Erythroblast (primary cell): ENCODE data around the gene FILIP1L.

Experiments
- GATA1 ChIP-seq: IDR thresholded peaks from 2 replicates; pipeline ENCODE4 v1.6.1; 2011; ENCODE audit warnings: low read depth, mild to moderate bottlenecking, control low read depth, low read length, moderate library complexity
- POLR2A ChIP-seq: IDR thresholded peaks from 2 replicates; pipeline ENCODE4 v1.6.1; 2011; ENCODE audit warnings: mild to moderate bottlenecking, low read length

DNA sequence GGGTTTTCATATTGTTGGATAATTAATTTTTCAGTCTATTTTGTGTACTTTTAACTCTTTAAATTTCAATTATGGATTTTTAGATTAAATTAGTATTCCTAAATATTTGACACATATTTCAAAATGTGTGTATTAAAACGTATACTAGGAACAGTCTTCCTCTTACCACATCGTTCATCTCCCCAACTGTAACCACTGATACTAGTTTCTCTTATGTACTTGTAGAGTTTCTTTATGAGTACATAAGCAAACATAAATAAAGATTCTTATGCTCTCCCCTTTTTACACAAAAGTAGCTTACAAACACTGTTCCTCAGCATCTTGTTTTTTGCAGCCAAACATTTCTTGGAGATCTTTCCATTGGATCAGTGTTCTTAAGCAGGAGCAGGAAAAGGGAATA lies 250.7 kb downstream of the FILIP1L start:
- TF ChIP-seq POLR2A (no peak), GATA1 (no peak)
